ENCODE data around the gene MEOX2. TPM values are rescaled to one million over a fixed set of nuclear protein-coding genes. Genes with fewer than 3 reads are reported as not detected.

Gene MEOX2
- total RNA-seq, 1 donor from 2014 or later, result 0.39 TPM

DNA sequence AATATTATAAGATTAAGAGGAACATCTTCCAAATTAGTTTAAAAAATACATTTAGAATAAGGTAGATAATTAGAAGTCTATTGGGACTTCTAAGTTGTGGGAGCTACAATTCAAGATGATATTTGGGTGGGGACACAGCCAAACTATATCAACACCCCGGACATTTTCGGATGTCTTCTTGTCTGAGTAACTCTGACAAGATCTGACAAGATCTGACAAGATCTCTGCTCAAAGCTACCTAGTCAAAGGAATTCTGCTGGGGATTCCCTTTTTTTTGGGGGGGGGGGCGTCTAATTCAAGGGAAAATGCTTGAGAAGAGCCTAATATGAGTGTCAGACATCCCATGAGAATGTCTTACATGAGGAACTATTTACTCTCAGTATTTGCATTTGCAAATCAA, 119.4 kb downstream of the MEOX2 start:
- Mint-ChIP-seq H3K27me3 (ENCODE audit: unreplicated experiment) (no peaks in the 10 kb centered on the region), H3K4me3 (ENCODE audit: unreplicated experiment) (no peak overlapping the region), H3K36me3 (ENCODE audit: unreplicated experiment) (no peaks in the 10 kb centered on the region), H3K27ac (ENCODE audit: unreplicated experiment) (no peak overlapping the region), H3K9me3 (ENCODE audit: unreplicated experiment) (no peaks in the 10 kb centered on the region), H3K4me1 (ENCODE audit: low read depth, unreplicated experiment) (peaks cover 2% of the 10 kb centered on the region)
- TF ChIP-seq, protein P1, sequence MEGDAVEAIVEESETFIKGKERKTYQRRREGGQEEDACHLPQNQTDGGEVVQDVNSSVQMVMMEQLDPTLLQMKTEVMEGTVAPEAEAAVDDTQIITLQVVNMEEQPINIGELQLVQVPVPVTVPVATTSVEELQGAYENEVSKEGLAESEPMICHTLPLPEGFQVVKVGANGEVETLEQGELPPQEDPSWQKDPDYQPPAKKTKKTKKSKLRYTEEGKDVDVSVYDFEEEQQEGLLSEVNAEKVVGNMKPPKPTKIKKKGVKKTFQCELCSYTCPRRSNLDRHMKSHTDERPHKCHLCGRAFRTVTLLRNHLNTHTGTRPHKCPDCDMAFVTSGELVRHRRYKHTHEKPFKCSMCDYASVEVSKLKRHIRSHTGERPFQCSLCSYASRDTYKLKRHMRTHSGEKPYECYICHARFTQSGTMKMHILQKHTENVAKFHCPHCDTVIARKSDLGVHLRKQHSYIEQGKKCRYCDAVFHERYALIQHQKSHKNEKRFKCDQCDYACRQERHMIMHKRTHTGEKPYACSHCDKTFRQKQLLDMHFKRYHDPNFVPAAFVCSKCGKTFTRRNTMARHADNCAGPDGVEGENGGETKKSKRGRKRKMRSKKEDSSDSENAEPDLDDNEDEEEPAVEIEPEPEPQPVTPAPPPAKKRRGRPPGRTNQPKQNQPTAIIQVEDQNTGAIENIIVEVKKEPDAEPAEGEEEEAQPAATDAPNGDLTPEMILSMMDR (IDR thresholded peaks at IDR 0.05; ENCODE audit: partially characterized antibody, unreplicated experiment), result no peak
- no peak for DNase-seq

DNA sequence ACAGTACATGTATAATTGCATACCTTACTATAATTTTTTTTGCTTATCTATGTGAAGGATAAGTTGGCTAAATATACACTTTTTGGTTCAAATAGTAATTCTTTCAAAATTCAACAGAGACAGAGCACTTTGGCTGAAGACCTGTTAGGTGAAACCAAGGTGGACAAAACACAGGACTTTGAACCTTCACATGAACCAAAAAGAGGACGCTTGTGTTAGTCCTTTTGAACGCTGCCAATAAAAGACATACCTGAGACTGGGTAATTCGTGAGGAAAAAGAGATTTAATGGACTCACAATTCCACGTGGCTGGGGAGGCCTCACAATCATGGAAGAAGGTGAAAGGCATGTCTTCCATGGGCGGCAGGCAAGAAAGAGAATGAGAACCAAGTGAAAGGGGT, 120.0 kb downstream of the MEOX2 start:
- Mint-ChIP-seq H3K27ac (ENCODE audit: unreplicated experiment) (no peak overlapping the region), H3K4me1 (ENCODE audit: low read depth, unreplicated experiment) (peaks cover 6% of the 10 kb centered on the region), H3K9me3 (ENCODE audit: unreplicated experiment) (no peaks in the 10 kb centered on the region), H3K27me3 (ENCODE audit: unreplicated experiment) (no peaks in the 10 kb centered on the region), H3K4me3 (ENCODE audit: unreplicated experiment) (no peak overlapping the region), H3K36me3 (ENCODE audit: unreplicated experiment) (no peaks in the 10 kb centered on the region)
- no peak for DNase-seq
- TF ChIP-seq, protein P1 (IDR thresholded peaks at IDR 0.05; ENCODE audit: partially characterized antibody, unreplicated experiment), result no peak

DNA sequence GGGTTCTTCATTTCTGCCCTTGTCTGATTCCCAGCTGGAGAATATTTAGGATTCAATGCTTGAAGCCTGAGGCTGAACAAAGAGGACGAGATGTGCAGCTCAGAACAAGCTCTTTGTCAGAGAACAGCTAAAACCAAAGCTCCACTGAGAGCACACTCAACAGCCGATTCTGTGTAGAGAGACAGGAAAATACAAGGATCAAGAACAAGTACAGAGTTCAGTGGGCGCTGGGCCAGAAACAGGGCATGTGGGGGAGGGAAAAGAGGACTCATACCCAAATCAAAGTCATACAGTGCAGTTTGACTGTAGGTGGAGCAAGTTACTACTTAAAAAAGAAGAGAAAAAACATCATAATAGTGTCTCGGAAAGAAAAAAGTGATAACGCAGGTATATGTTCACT, 124.6 kb downstream of the MEOX2 start, which contains the start of gene AGMO:
Gene AGMO, minus strand, starts transcription at position 181 of the 400 bp plus-strand sequence.
- Mint-ChIP-seq H3K4me3 (ENCODE audit: unreplicated experiment) (no peak within 1 kb of the TSS), H3K9me3 (ENCODE audit: unreplicated experiment) (no peaks in the 10 kb centered on the region), H3K27me3 (ENCODE audit: unreplicated experiment) (no peaks in the 10 kb centered on the region), H3K27ac (ENCODE audit: unreplicated experiment) (peak within 1 kb of the TSS; percentile 2), H3K4me1 (ENCODE audit: low read depth, unreplicated experiment) (peaks cover 11% of the 10 kb centered on the region), H3K36me3 (ENCODE audit: unreplicated experiment) (no peaks in the 10 kb centered on the region)
- DNase-seq, result no peak
- TF ChIP-seq, protein P1 (IDR thresholded peaks at IDR 0.05; ENCODE audit: partially characterized antibody, unreplicated experiment), result no peak

Other genes starting within 250 kb of the MEOX2 start
- gene AGMO, start 124.7 kb downstream of the MEOX2 start, total RNA-seq (ENCODE audit: unreplicated experiment), result 1.2 TPM